NCI-H345 treated with DMSO at 0.1 percent for 48 hours (cell line): ENCODE results near the gene GNAZ.

Experiments
- DNase-seq: peaks from one replicate; lab custom pipeline; 2025; ENCODE audit not compliant: unreplicated experiment; lab: John Stamatoyannopoulos, UW

The GNAZ gene

DNA sequence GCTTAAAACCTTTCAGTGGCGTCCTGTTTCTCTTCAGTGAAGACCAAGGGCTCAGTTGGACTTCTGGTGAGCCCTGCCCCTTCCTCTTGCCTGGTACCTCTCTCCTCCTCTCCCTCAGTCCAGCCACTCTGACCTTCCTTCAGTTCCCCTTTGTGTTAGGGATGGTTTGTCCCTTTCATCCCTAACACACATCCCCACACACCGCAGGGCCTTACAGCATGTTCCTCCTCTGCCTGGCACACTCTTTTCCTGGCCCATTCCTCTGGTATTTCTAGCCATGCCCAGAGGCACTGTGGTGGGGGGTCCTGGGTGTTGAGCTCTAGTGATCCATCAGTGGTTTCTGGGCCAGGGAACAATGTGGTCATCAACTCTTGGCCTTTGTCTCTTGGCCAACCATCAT lies 21.4 kb downstream of the GNAZ start:
- no peak for DNase-seq

DNA sequence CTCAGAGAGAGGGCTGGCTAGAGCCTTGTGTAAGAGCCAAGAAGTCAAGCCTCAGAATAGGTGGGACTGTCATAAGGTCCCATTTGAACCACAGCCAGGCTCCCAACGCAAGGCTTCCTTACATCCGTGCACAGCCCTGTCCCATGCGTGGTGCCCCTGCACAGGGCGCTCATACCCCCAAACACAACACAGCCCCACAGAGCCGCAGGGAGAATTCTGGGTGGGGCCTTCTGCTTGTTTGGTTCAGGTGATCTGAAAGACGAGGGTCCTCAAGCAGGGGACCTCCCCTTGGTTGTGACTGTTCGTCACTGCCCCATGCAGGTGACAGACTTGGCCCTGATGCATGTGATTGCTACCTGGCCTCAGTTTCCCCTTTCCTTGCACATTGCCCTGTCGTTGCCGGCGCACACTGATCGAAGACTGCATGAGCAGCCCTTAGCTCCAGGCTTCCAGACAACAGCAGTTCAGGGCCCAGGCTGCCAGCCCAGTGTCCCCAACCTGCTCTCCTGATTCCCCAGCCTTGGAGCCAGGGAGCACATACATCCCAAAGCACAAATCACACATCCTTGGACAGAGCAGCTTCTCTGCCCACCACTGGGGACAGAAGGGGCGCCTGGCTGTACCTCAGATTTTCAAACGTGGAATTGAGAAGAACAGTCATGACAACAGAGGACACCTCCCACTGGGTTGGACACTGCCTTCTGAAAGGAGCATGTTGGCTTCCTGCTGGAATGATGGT lies 22.1 kb downstream of the GNAZ start:
- no peak for DNase-seq

DNA sequence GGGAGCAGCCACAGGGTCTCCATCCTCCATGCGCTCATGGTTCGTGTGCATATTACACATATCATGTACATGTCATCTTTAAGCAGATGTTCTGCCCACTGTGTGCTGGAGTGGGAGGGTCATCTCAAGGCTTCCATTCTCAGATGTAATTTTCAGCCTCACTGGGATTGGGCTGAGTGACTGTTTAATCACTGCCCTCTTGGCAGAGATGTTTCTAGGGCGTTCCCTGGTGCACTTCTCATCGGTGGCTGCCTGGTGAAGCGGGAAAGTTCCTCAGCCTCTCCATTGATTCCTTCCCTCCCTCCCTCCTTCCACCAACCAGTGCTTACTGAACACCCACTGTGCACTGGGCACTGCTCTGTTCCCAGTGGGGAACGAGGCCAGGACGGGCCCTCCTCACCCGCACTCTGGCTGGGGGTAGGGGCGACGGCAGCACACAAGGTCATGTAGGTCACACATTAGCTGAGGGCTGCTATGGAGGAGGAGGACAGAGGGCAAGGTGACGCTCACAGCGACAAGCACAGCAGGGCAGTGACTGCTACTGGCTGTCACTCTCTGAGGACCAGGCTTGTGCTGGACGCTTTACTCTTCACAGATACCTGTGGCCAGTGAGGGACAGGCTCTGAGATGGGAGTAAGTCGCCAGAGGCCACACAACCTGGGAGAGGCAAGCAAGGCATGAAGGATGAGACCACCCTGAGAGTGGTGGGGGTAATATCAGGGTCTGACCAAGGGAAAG lies 22.9 kb downstream of the GNAZ start:
- DNase-seq: no peak

DNA sequence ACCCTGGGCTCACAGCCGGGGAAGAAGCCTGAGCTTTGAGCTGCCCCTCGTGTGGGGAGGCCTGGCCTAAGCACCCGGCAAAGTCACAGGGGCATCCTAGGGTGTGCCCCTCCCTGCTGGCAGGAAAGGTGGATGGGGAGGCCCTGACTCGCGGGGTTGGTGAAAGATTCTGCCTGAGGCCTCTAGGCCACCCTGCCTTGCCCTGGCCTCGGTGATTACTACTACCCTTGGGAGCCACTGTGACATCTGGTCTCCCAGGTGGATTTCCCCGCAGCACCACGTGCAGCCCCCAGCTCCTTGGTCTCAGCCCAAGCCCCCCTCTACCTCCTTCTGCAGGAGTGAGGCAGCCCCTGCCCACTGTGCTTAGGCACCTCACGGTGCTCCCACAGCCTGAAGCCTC lies 23.9 kb downstream of the GNAZ start:
- DNase-seq: no peak

DNA sequence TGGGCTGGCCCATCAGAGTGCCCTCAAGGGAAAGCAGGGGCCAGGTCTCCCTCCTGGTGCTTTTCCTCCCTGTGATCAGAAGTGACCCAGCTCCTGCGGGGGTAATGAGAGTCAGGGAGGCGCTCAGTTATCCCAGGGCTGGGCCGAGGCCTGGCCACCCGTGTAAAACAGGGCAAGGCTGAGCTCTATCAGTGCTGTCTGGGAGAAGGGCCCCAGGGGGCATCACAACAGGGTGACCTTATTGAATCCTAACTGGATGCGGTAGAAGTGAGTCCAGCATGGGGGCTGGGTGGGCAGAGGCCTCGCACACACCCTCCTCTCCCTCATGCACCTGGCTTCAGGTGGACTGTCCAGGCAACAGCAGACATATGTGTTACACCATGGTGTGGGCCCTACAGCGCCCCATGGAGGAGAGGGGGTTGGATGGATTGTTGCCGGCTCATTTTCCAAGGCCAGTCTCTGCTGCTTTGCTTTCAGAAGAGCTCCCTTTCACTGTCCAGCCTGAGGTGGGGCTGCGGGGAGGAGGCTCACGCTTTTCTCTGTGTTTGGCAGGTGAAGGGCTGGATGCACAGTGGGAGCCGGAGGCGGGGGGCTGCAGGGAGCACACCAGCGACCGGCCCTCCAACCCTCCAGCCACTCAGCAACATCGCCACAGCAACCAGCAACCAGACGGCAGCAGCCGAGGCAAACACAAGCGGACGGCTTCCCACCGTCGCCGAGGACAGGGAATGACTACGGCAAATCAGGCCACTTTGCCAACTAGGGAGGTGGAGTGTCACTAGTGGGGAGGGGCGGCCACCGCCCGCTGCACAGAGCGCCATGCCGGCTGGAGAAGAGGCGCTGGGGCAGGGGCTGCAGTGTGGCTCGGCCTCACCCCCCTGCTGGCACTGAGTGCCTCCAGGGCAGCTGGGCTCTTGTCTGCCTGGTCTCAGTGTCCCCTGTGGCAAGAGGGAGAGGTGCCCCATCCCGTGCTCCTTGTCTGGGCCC lies 24.7 kb downstream of the GNAZ start:
- no peak for DNase-seq

DNA sequence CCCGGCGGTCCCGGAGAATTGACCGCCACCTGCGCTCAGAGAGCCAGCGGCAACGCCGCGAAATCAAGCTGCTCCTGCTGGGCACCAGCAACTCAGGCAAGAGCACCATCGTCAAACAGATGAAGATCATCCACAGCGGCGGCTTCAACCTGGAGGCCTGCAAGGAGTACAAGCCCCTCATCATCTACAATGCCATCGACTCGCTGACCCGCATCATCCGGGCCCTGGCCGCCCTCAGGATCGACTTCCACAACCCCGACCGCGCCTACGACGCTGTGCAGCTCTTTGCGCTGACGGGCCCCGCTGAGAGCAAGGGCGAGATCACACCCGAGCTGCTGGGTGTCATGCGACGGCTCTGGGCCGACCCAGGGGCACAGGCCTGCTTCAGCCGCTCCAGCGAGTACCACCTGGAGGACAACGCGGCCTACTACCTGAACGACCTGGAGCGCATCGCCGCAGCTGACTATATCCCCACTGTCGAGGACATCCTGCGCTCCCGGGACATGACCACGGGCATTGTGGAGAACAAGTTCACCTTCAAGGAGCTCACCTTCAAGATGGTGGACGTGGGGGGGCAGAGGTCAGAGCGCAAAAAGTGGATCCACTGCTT lies 25.5 kb downstream of the GNAZ start:
- no peak for DNase-seq

DNA sequence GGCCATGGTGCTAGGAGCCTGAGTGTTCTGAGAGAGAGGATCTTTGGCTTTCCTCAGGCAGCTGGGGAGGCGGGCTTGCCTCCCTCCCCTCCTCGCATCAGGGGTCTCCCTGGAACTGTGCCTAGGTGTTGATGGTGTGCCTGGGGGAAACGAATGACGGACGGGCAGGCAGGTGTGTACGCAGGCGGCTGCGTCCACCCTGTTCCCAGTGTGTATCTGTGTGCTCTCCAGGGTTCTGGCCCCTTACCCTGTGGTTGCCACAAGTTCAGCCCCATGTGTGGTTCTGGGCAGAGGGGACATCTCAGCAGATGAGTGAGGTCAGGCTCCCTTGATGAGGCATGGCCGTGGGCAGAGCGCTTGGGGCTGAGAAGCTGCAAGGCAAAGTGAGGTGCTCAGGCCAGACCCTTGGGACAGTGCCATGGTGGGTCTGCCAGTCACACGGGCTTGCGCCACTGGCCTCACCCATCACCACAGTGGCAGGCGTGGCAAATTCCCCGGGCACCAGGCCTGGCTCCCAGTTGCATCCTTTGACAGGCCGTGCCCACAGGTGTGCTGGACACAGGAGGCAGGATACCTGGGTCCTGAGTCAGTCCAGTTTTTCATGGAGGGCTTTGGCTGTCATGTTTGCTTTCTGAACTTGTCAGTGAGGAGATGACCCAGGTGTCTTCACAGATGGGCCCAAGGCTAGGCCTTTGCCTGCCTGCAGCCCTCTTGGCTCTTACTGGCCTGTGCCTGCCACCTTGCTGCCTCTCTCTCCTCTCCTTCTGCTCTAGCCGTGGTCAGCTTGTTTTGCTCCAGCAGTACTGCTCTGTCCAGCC lies 27.3 kb downstream of the GNAZ start:
- DNase-seq: no peak

DNA sequence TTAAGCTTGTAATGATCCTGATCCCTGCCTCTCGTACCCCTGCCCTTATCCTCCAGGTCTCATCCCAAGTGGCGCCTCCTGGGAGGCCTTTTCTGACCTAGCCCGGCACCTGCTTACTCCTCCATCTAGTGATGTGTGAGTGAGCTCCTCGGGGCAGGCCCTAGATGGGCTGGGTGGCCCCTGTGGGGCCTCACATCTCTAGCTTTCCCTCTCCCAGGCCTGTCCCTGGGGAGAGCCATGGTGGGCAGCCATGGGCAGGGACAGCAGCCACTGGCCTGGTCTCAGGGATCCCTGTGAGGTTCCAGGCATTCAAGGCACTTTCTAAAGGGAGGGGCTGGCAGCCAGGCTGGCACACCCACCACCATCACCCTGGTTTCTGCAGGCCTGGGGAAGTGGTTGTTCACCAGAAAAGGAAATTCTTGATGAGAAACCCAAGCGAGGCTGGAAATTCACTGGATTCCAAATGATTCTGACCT lies 27.9 kb downstream of the GNAZ start:
- DNase-seq: no peak

DNA sequence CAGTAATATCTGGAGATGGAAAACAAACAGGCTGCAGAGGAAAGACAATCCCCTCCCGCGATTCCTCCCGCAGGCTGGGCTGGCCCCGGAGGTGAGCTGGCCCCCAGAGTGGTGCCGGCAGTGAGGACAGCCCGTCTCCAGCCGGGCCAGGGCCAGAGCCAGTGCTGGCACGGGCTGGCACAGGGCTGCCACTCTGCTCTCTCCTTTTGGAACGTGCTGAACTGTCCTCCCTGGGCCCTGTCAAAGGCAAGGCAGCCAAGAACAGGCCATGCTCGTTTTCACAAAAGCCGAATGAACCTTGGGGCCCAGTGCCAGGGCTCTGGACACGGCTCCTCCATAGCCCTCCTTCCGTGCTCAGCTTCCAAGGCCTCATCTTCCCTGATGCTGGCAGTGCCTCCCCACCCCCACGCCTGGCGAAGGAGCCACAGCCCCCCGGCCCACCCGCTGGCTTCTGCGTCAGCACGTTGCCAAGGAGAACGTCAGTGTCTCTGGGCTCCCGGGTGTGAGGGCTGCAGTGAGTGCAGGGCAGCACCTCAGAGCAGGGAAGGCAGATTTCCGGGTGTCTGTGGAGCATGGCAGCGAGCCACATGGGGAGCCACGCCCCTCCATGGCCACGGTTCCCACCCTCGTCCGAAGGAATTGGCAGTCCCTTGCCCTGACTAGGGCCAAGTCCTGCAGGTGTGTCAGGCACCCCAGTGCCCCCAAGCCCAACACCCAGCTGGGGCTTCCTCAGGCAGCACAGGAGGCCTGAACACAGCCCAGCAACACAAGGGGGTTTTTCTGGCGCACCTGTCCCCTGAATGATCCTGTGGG lies 28.6 kb downstream of the GNAZ start:
- DNase-seq: no peak

DNA sequence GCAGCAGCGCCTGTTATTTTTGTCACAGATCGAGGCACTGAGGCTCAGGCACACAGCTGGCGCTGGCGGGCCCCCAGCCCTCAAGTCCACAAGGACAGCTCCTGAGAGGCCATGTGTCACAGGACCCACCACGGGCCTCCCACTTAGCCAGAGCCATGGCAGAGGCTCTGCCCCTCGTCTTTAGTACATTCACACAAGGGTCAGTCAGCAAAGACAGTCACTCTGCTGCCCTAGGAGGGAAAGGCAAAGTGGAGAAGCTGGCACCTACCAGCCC lies 29.1 kb downstream of the GNAZ start:
- DNase-seq: no peak

DNA sequence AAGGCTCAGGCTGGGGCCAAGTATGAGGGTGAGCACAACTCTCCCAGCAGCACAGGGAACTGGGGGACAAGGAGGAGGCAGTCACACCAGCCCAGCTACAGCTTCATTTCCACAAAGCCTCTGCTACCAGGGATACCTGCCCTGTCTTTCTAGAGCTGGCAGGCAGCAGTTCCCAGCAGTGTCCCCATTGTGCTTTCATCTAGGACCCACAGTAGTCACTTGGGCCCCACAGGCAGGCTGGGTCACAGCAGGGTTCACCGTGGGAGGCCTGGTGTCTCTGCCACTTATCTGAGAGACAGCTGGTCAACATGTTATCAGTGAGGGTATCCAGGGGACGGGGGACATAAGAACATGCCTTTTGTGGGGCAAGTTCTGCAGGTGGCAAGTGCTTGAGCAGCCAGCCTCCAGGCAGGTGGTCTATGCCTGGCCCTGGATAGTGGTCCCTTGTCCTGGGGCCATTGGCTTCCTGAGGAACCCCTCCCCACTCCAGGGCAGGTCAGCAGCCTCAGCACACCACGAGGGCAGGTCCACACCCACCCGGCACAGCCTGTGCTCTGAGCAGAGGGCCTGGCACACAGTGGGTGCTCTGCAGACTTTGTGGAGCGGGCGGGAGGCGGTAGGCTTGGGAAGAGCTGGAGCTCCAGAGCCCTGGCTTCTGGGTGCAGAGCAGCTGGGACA lies 29.9 kb downstream of the GNAZ start:
- DNase-seq: peak; percentile 26

DNA sequence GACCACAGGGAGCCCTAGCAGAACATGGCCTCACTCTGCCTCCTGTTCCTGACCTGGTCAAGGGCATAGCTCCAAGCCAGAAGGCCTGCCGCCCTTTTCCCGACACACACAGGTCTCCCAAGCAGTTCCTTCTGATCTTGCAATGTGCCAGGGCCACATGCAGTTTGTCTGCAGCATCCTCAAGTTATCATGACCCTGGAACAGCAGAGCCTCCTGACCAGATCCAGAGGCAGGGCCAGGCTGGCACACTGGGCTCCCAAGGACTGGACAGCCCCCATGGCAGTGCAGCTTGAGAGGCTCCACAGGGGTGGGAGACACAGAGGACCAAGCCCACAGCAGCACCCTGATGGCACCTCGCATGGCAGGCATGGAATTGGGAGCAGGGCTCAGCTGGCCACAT lies 31.2 kb downstream of the GNAZ start:
- no peak for DNase-seq

DNA sequence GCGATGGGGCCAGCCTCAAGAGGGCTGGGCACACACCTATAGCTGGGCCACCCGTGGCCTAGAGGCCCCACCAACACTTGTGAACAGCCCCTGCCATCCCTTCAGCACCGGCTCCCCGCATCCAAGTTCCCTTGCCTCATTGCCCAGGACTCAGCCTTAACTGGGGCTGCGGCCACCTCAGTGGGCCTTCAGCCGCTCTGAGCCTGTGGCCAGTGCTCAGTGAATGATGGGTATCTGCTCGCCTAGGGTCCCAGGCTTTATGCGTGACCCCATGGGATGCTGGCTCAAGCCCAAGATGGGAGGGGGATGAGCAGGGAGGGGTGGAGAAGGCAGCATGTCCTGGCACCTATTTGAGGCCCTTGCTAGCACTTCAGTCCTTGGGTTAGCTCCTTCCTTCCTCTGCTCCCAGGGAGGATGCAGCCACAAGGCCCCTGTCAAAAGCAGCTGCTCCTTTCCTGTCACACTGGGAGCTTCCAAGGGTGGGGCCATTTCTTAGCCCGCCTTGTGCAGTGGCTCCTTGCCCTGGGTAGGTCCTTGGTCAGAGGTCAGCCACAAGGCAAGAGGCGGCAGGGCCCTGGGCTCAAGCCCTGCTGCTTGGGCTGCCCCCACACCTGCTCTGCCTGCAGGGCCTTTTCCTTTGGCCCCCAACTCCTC lies 31.8 kb downstream of the GNAZ start:
- no peak for DNase-seq

DNA sequence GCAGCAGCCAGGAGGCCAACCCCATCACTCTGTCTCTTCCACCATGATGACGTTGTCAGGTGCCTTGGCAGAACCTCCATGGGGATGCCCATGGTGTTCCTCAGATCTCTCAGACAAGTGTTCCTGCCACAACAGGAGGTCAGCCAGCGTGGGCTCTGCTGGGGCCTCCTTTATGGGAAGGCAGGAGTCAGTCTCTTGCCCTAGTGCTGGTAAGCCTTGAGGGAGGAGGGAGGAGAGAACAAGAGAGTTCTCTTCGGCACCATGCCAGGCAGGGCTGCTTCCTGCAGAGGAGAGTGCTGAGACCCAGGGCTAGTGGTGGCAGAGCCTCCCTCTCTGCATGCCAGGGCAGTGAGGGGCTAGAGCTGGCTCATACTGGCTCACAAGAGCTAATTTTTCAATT lies 32.5 kb downstream of the GNAZ start:
- no peak for DNase-seq

DNA sequence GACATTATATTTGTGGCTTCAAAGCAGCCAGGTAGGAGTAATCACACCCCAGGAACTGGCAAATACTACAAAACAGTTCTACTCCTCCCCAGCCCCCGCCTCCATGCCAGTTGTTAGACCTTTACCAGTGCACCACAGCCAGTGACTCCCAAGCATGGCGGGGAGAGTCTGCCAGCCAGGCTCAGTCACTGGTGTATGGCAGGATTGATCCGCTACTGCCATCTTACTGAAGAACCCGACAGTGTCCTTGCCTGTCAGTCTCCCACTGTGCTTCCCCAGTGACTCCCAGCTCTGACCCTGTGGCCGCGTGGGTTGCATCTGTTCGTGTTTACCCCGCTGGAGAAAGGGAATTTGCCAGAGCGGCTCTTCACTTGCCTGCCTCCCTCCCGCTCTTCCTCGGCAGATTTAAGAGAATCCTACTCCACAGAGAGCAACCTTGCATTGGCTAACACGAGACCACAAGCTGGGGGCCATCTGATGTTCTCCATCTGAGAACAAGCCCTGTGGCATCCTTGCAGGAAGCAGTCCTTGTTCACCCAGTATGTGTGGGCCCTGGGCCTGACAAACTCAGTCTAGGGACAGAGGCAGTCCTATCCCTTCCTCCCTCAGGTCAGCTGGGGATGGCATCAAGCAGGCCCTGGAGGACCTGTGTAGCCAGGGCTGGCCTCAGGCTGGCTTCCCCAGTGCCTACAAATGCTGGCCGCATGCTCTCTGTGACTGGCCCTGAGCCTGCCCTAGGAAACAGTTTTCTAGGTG lies 33.1 kb downstream of the GNAZ start:
- no peak for DNase-seq

DNA sequence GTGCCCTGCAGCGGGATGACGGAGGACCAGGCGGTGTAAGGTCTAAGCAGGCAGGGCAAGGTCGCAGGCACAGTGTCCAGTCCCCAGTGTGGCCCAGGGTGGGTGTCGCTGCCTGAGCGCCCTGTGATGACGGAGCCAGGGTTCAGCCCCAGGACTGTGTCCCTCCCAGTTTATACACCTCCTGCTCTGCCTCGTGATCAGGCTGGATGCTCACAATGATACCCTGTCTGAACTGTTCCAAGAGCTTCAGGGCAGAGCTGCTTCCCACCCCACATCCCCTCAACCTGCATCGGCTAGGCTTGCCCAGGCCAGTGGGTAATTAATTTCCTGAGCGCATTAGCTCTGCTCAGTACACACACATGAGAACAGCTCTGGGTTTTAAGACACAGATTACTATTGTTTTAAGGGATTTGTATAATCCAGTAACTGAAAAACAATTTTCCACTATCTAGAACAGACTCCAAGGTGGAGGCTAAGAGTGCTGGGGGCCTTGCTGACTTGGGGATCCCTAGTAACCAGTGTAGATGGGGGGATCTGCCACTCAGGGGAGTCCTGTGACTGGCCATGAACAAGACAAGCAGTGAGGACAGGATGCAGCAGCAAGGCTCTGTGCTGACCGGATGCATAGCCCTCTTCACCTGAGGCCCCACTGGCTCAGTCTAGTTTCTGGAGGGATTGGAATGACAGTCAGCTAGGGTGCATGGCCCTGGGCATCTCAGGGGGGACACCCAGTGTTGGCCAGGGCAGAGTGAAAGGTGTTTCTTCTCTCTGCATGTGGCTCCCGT lies 34.1 kb downstream of the GNAZ start:
- no peak for DNase-seq

DNA sequence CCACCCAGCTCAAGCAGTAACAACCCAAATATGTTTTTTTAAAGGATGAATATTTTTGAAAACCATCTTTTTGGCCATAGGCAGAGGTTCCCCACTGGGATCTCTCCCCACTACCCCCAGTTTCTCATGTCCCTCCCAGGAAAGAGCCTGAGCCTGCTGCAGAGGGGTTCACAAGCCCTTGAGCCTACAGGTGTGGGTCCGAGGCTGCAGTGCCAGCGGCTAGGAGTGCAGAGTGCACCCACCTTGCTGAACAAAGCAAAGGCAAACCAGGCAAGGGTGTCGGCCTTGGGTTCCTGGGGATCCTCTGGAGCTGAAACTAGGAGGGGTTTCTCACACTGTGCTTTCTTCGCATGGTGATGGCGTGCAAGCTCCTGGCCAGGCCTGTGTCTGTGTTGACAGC lies 35.0 kb downstream of the GNAZ start:
- no peak for DNase-seq
